HepG2 (cell line): ENCODE data around the gene DCAF15. TPM values are rescaled to one million over a fixed set of nuclear protein-coding genes. Genes with fewer than 3 reads are reported as not detected.

Experiments used
- ATAC-seq: fragments of 200-7000 bp; cut with Tn5 transposase; 3 replicates; pipeline ENCODE4 v1.9.1; 2020; ENCODE audit warnings: mild to moderate bottlenecking, moderate library complexity
- BruUV-seq: library from RNA; stranded (reverse); fragments of 400-500 nt; replicated peaks from 2 replicates; lab custom pipeline; 2021; lab: Mats Ljungman, UMichigan
- CTCF ChIA-PET: fragments of 300-600 bp; formaldehyde crosslinking; extraction: SDS; loops from one replicate; lab custom pipeline; 2021; ENCODE audit warnings: low total read pairs, inconsistent platforms, low intra/inter-chr PET ratio; lab: Yijun Ruan, JAX
- POLR2A ChIA-PET: fragments of 350-600 bp; sonication (Branson Sonifier 250); formaldehyde crosslinking; loops from one replicate; lab custom pipeline; 2020; ENCODE audit warnings: antibody characterized with exemption, inconsistent platforms; lab: Yijun Ruan, JAX
- DNase-seq: peaks from one replicate; pipeline ENCODE4 v3.0.0-alpha.2; 2015; ENCODE audit warnings: low spot score
- FAIRE-seq: peaks from 3 replicates; lab custom pipeline; 2011; peaks lifted over from hg19 to GRCh38; lab: Jason Lieb, UNC
- H2AFZ ChIP-seq: one replicate; pipeline ENCODE4 v1.6.1; 2011; ENCODE audit warnings: low read length, inconsistent platforms
- H3K27ac ChIP-seq: fragments of 300-600 bp; 3 replicates; pipeline ENCODE4 v1.8.0; 2011; ENCODE audit warnings: mixed run types, mild to moderate bottlenecking, mixed read lengths, low read length, inconsistent platforms; ENCODE audit not compliant: insufficient read depth; ENCODE audit errors: extremely low read length
- H3K27me3 ChIP-seq, 2 experiments: fragments of 200-600 bp in 1 of 2; 2 replicates in 1 of 2; 3 replicates in 1 of 2; pipeline versions ENCODE4 v1.6.0 to v1.8.0; 2011; ENCODE audit warnings: low read length in 2 of 2, mild to moderate bottlenecking in 2 of 2, moderate library complexity in 2 of 2, inconsistent platforms in 1 of 2; ENCODE audit not compliant: insufficient read depth in 2 of 2, control insufficient read depth in 1 of 2
- H3K36me3 ChIP-seq, 2 experiments: fragments of 200-600 bp in 1 of 2; replicated peaks in 1 of 2; 2 replicates in 1 of 2; 3 replicates in 1 of 2; pipeline versions ENCODE4 v1.5.1 to v1.8.0; 2011; ENCODE audit warnings: low read length in 2 of 2, inconsistent platforms in 1 of 2; ENCODE audit not compliant: insufficient read depth in 2 of 2, control insufficient read depth in 1 of 2
- H3K4me1 ChIP-seq: 2 replicates; pipeline ENCODE4 v1.5.1; 2012; ENCODE audit warnings: low read length, inconsistent platforms; ENCODE audit not compliant: insufficient read depth
- H3K4me2 ChIP-seq: 2 replicates; pipeline ENCODE4 v1.6.0; 2011; ENCODE audit warnings: low read depth, low read length, inconsistent platforms
- H3K4me3 ChIP-seq, 3 experiments: fragments of 200-600 bp in 1 of 3; sonication (generic), shearing (Covaris generic) in 1 of 3; replicated peaks in 1 of 3; 2 replicates each; pipeline ENCODE4 v1.5.1; 2011 to 2016; ENCODE audit warnings: low read length in 3 of 3, inconsistent platforms in 2 of 3, low read depth in 2 of 3, mild to moderate bottlenecking in 2 of 3, control low read depth in 1 of 3, mixed read lengths in 1 of 3; ENCODE audit not compliant: insufficient read depth in 1 of 3
- H3K79me2 ChIP-seq: one replicate; pipeline ENCODE4 v1.6.1; 2011; ENCODE audit warnings: low read length, inconsistent platforms; ENCODE audit not compliant: insufficient read depth
- H3K9ac ChIP-seq: 2 replicates; pipeline ENCODE4 v1.6.0; 2011; ENCODE audit warnings: mild to moderate bottlenecking, low read depth, low read length, inconsistent platforms; ENCODE audit not compliant: insufficient read depth
- H3K9me3 ChIP-seq: 2 replicates; pipeline ENCODE4 v1.5.1; 2012; ENCODE audit warnings: mild to moderate bottlenecking, low read length
- H4K20me1 ChIP-seq: 2 replicates; pipeline ENCODE4 v1.6.0; 2011; ENCODE audit warnings: inconsistent platforms, mild to moderate bottlenecking, low read length, moderate library complexity; ENCODE audit not compliant: insufficient read depth
- ESRRA ChIP-seq: sonication (generic); formaldehyde crosslinking; IDR thresholded peaks from 2 replicates; pipeline ENCODE4 v1.5.1; 2020; ENCODE audit warnings: mild to moderate bottlenecking, low read depth, missing genetic modification reagents
- HOXA7 ChIP-seq: sonication (generic); formaldehyde crosslinking; IDR thresholded peaks from 2 replicates; pipeline ENCODE4 v1.8.1; 2022; ENCODE audit warnings: mild to moderate bottlenecking, missing genetic modification reagents, moderate library complexity
- SALL2 ChIP-seq: sonication (generic); formaldehyde crosslinking; IDR thresholded peaks from 2 replicates; pipeline ENCODE4 v1.8.1; 2023; ENCODE audit warnings: mild to moderate bottlenecking, missing genetic modification reagents, inconsistent platforms
- SCMH1 ChIP-seq: sonication (generic); formaldehyde crosslinking; IDR thresholded peaks from 2 replicates; pipeline ENCODE4 v1.9.0; 2021; ENCODE audit warnings: missing genetic modification reagents, mild to moderate bottlenecking, borderline replicate concordance
- ZNF101 ChIP-seq: sonication (generic); formaldehyde crosslinking; IDR thresholded peaks from 2 replicates; pipeline ENCODE4 v1.4.0; 2020; ENCODE audit warnings: mild to moderate bottlenecking, low read depth, missing genetic modification reagents, borderline replicate concordance
- ZNF34 ChIP-seq: sonication (generic); formaldehyde crosslinking; IDR thresholded peaks from 2 replicates; pipeline ENCODE4 v1.4.0; 2020; ENCODE audit warnings: mild to moderate bottlenecking, missing genetic modification reagents, borderline replicate concordance
- ZNF737 ChIP-seq: sonication (generic); formaldehyde crosslinking; IDR thresholded peaks from 2 replicates; pipeline ENCODE4 v1.5.0; 2020; ENCODE audit warnings: missing genetic modification reagents, mild to moderate bottlenecking, borderline replicate concordance
- ZNF766 ChIP-seq: sonication (generic); formaldehyde crosslinking; IDR thresholded peaks from 2 replicates; pipeline ENCODE4 v1.5.0; 2020; ENCODE audit warnings: missing genetic modification reagents, borderline replicate concordance
- WGBS: methylation state at CpG from one replicate; pipeline ENCODE4 v1.1.6; 2017; ENCODE audit warnings: low lambda C conversion rate; 5-methylcytosine and 5-hydroxymethylcytosine counted together
- in situ Hi-C: cut with HindIII; loops from 2 replicates; pipeline ENCODE4 v1.10.0; 2017; ENCODE audit warnings: low pct_unique_long_range_greater_than_20kb; ENCODE audit not compliant: extremely low pct_ligation_motif_present
- intact Hi-C: fragments of 100-400 bp; cut with micrococcal nuclease; formaldehyde crosslinking; loops from one replicate; pipeline ENCODE4 v1.10.0; 2022; ENCODE audit not compliant: unreplicated experiment
- polyA plus RNA-seq, 8 experiments: library from polyadenylated mRNA; depleted of rRNA in 3 of 8; stranded (reverse) in 7 of 8; unstranded in 1 of 8; fragments of >200 nt; fragmentation: Illumina TruSeq in 4 of 8; extraction: Trizol in 4 of 8; gene quantifications; 2 replicates each; pipeline versions ENCODE4 v1.2.1 to v1.2.3, GENCODE V29; 2011 to 2016; ENCODE audit warnings: low read depth in 4 of 8, missing spikeins in 1 of 8, mixed read lengths in 1 of 8; ENCODE audit not compliant: insufficient read depth in 1 of 8
- total RNA-seq, 5 experiments: library from RNA; depleted of rRNA; stranded (reverse); fragments of >200 nt; fragmentation: Illumina TruSeq; extraction: Trizol; gene quantifications; 2 replicates each; pipeline ENCODE4 v1.2.3, GENCODE V29; 2016; ENCODE audit warnings: low read depth in 1 of 5
- TF ChIP-seq, protein P1 (sequence below): sonication (generic); formaldehyde crosslinking; IDR thresholded peaks from 2 replicates; pipeline ENCODE4 v1.4.0; 2020; ENCODE audit warnings: missing genetic modification reagents
- TF ChIP-seq, protein P2 (sequence below): sonication (generic); formaldehyde crosslinking; IDR thresholded peaks from 2 replicates; pipeline ENCODE4 v1.4.0; 2020; ENCODE audit warnings: missing genetic modification reagents, borderline replicate concordance
- TF ChIP-seq, protein P3 (sequence below): sonication (generic); formaldehyde crosslinking; IDR thresholded peaks from 2 replicates; pipeline ENCODE4 v1.5.1; 2020; ENCODE audit warnings: mild to moderate bottlenecking, missing genetic modification reagents, moderate library complexity
- TF ChIP-seq, protein P4 (sequence below): sonication (generic); formaldehyde crosslinking; IDR thresholded peaks from 2 replicates; pipeline ENCODE4 v1.4.0; 2020; ENCODE audit warnings: missing genetic modification reagents
- TF ChIP-seq, protein P5 (sequence below): sonication (generic); formaldehyde crosslinking; IDR thresholded peaks from 2 replicates; pipeline ENCODE4 v1.4.0; 2020; ENCODE audit warnings: missing genetic modification reagents

Gene DCAF15
- total and polyA plus RNA-seq, 2 of the 13 experiments (the other 11 are each of a cell fraction or from before 2014, with no cell fraction given): 13.6 to 14.0 TPM

DNA sequence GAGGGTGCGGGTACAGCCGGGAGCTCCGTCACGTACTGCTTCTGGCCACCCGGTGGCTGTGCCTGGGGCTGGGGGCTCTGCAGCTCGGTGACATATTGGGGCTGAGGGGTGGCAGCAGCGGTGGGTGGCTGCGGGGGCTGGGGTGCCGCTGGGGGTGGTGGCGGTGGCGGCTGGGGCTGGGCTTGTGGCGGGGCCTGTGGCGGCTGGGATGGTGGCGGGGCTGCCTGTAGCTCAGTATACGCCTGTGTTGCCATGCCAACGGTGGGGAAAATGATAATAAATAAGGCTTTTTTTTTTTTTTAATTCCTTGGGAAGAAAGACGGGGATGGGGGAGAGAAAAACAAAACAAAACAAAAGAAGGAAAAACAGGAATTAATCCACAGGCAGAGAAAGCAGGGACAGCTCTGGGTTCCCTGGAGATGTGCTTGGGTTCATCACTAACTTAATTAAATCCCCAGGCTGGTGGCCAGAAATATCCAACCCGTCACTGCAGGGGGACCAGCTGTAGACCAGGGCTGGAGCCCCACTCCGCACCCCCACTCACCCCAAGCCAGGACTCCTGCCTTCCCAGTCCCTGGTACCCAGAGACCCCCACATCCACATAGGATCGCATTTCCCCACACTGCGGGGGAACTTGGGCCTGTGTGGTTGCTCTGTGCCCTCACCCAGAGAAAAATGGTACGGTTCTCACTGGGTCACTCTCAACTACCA is 41.4 kb downstream of the DCAF15 start:
- 99% methylated on average over 21 of the region's 22 CpGs for WGBS
- ATAC-seq (no peak), DNase-seq (no peak), FAIRE-seq (no peak)
- BruUV-seq: no TSS peak
- H3K27ac ChIP-seq: no peak overlapping the region
- intact Hi-C loops: no loop called here
- H3K9me3 ChIP-seq: no peaks in the 10 kb centered on the region
- H3K4me2 ChIP-seq: no peak overlapping the region
- H3K4me1 ChIP-seq: peaks cover 12% of the 10 kb centered on the region
- peaks cover 16 to 33% of the 10 kb centered on the region in 2 experiments; a peak in 4 of 5 replicates for H3K36me3 ChIP-seq
- H3K79me2 ChIP-seq: no peaks in the 10 kb centered on the region
- ChIA-PET POLR2A (interaction anchor here (0.6 to 1.2 kb wide), 3 partner anchors 13 to 153 kb away, joined by 3 to 4 read pairs (median 3); partner anchors contain the start of genes ASF1B and RFX1), CTCF (no interaction called here)
- no peak overlapping the region for H3K9ac ChIP-seq
- H3K4me3 ChIP-seq: no peak overlapping the region
- in situ Hi-C loops: no loop called here
- H4K20me1 ChIP-seq: no peaks in the 10 kb centered on the region
- no peak overlapping the region for H2AFZ ChIP-seq
- no peaks in the 10 kb centered on the region; a peak in 1 of 5 replicates for H3K27me3 ChIP-seq
- TF ChIP-seq, protein P1, sequence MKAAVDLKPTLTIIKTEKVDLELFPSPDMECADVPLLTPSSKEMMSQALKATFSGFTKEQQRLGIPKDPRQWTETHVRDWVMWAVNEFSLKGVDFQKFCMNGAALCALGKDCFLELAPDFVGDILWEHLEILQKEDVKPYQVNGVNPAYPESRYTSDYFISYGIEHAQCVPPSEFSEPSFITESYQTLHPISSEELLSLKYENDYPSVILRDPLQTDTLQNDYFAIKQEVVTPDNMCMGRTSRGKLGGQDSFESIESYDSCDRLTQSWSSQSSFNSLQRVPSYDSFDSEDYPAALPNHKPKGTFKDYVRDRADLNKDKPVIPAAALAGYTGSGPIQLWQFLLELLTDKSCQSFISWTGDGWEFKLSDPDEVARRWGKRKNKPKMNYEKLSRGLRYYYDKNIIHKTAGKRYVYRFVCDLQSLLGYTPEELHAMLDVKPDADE (CRISPR knock-in tag): no peak
- TF ChIP-seq ZNF101 (no peak), ZNF34 (CRISPR knock-in tag) (no peak), ZNF737 (CRISPR knock-in tag) (no peak), ESRRA (CRISPR knock-in tag) (no peak), ZNF766 (CRISPR knock-in tag) (no peak), SALL2 (CRISPR knock-in tag) (no peak), SCMH1 (no peak), HOXA7 (CRISPR knock-in tag) (no peak)
- TF ChIP-seq, protein P2, sequence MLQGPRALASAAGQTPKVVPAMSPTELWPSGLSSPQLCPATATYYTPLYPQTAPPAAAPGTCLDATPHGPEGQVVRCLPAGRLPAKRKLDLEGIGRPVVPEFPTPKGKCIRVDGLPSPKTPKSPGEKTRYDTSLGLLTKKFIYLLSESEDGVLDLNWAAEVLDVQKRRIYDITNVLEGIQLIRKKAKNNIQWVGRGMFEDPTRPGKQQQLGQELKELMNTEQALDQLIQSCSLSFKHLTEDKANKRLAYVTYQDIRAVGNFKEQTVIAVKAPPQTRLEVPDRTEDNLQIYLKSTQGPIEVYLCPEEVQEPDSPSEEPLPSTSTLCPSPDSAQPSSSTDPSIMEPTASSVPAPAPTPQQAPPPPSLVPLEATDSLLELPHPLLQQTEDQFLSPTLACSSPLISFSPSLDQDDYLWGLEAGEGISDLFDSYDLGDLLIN (CRISPR knock-in tag): no peak
- TF ChIP-seq, protein P3, sequence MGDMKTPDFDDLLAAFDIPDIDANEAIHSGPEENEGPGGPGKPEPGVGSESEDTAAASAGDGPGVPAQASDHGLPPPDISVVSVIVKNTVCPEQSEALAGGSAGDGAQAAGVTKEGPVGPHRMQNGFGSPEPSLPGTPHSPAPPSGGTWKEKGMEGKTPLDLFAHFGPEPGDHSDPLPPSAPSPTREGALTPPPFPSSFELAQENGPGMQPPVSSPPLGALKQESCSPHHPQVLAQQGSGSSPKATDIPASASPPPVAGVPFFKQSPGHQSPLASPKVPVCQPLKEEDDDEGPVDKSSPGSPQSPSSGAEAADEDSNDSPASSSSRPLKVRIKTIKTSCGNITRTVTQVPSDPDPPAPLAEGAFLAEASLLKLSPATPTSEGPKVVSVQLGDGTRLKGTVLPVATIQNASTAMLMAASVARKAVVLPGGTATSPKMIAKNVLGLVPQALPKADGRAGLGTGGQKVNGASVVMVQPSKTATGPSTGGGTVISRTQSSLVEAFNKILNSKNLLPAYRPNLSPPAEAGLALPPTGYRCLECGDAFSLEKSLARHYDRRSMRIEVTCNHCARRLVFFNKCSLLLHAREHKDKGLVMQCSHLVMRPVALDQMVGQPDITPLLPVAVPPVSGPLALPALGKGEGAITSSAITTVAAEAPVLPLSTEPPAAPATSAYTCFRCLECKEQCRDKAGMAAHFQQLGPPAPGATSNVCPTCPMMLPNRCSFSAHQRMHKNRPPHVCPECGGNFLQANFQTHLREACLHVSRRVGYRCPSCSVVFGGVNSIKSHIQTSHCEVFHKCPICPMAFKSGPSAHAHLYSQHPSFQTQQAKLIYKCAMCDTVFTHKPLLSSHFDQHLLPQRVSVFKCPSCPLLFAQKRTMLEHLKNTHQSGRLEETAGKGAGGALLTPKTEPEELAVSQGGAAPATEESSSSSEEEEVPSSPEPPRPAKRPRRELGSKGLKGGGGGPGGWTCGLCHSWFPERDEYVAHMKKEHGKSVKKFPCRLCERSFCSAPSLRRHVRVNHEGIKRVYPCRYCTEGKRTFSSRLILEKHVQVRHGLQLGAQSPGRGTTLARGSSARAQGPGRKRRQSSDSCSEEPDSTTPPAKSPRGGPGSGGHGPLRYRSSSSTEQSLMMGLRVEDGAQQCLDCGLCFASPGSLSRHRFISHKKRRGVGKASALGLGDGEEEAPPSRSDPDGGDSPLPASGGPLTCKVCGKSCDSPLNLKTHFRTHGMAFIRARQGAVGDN (CRISPR knock-in tag): no peak
- TF ChIP-seq, protein P4, sequence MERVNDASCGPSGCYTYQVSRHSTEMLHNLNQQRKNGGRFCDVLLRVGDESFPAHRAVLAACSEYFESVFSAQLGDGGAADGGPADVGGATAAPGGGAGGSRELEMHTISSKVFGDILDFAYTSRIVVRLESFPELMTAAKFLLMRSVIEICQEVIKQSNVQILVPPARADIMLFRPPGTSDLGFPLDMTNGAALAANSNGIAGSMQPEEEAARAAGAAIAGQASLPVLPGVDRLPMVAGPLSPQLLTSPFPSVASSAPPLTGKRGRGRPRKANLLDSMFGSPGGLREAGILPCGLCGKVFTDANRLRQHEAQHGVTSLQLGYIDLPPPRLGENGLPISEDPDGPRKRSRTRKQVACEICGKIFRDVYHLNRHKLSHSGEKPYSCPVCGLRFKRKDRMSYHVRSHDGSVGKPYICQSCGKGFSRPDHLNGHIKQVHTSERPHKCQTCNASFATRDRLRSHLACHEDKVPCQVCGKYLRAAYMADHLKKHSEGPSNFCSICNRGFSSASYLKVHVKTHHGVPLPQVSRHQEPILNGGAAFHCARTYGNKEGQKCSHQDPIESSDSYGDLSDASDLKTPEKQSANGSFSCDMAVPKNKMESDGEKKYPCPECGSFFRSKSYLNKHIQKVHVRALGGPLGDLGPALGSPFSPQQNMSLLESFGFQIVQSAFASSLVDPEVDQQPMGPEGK (CRISPR knock-in tag): no peak
- TF ChIP-seq, protein P5, sequence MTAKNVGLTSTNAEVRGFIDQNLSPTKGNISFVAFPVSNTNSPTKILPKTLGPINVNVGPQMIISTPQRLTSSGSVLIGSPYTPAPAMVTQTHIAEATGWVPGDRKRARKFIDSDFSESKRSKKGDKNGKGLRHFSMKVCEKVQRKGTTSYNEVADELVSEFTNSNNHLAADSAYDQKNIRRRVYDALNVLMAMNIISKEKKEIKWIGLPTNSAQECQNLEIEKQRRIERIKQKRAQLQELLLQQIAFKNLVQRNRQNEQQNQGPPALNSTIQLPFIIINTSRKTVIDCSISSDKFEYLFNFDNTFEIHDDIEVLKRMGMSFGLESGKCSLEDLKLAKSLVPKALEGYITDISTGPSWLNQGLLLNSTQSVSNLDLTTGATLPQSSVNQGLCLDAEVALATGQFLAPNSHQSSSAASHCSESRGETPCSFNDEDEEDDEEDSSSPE (CRISPR knock-in tag): no peak
